Kidney epithelial cell (primary cell): ENCODE results near the gene ATP10B. TPM values are rescaled to one million over a fixed set of nuclear protein-coding genes. Genes with fewer than 3 reads are reported as not detected.
"Not testable (repeated sequence)": the region's sequence is repeated elsewhere in the genome, so short reads cannot be mapped to it uniquely, and the experiment has no call there.

ENCODE experiments used
- DNase-seq: peaks from one replicate; pipeline ENCODE4 v3.0.0-alpha.2; 2010; ENCODE audit warnings: low read depth
- H3K27me3 ChIP-seq: 2 replicates; pipeline ENCODE4 v1.6.0; 2011; ENCODE audit warnings: low read length; ENCODE audit not compliant: control insufficient read depth, insufficient read depth
- H3K36me3 ChIP-seq: 2 replicates; pipeline ENCODE4 v1.5.1; 2011; ENCODE audit warnings: low read length; ENCODE audit not compliant: control insufficient read depth, insufficient read depth
- H3K4me3 ChIP-seq: 2 replicates; pipeline ENCODE4 v1.5.1; 2011; ENCODE audit warnings: low read depth, mild to moderate bottlenecking, control low read depth, low read length
- total RNA-seq: library from RNA; depleted of rRNA; stranded (reverse); fragments of >200 nt; gene quantifications from 2 replicates; pipeline ENCODE4 v1.2.3, GENCODE V29; 2015
- TF ChIP-seq, protein P1 (sequence below): IDR thresholded peaks from 2 replicates; pipeline ENCODE4 v1.5.1; 2011; ENCODE audit warnings: mild to moderate bottlenecking, moderate library complexity, low read length, control low read depth, inconsistent platforms; ENCODE audit not compliant: insufficient read depth, poor library complexity, severe bottlenecking

The ATP10B gene
- total RNA-seq, 1 donor from 2014 or later, result not detected

DNA sequence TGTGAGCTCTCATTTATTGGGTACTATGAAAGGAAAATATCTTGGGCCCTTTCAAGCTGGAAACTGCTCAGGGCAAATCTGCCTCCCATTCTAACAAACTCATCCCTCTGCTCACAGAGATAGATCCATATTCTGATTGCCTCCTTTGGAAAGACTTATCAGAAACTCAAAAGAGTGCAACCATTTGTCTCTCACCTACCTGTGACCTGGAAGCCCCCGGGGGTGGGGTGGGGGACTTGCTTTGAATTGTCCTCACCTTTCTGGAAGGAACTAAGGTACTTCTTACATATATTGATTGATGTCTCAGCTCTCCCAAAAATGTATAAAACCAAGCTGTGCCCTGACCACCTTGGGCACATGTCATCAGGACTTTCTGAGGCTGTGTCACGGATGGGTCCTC is 125.3 kb downstream of the ATP10B start:
- no peaks in the 10 kb centered on the region for H3K27me3 ChIP-seq
- TF ChIP-seq, protein P1, sequence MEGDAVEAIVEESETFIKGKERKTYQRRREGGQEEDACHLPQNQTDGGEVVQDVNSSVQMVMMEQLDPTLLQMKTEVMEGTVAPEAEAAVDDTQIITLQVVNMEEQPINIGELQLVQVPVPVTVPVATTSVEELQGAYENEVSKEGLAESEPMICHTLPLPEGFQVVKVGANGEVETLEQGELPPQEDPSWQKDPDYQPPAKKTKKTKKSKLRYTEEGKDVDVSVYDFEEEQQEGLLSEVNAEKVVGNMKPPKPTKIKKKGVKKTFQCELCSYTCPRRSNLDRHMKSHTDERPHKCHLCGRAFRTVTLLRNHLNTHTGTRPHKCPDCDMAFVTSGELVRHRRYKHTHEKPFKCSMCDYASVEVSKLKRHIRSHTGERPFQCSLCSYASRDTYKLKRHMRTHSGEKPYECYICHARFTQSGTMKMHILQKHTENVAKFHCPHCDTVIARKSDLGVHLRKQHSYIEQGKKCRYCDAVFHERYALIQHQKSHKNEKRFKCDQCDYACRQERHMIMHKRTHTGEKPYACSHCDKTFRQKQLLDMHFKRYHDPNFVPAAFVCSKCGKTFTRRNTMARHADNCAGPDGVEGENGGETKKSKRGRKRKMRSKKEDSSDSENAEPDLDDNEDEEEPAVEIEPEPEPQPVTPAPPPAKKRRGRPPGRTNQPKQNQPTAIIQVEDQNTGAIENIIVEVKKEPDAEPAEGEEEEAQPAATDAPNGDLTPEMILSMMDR, result no peak
- DNase-seq, result no peak
- no peaks in the 10 kb centered on the region for H3K36me3 ChIP-seq
- no peak overlapping the region for H3K4me3 ChIP-seq

DNA sequence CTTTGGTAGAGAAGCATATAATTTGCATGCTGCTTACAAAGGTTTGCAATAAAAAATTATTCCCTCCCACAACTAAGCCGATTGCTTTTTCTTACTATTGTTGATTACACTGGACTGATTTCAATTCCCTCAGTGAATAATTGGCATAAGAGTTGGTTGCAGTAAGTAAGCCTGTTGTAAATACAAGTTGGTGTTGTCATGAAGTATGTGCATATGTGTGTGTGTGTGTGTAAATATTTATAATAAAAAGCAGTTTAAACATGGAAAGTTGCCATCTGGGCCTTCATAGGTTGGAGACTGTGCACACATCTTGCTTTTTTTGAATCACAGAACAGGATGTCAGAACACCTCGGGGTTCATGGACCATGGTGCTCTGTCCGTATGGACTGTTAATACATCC is 131.2 kb downstream of the ATP10B start:
- Histone ChIP-seq H3K27me3 (no peaks in the 10 kb centered on the region), H3K36me3 (no peaks in the 10 kb centered on the region), H3K4me3 (no peak overlapping the region)
- no peak for DNase-seq
- TF ChIP-seq, protein P1, result no peak

DNA sequence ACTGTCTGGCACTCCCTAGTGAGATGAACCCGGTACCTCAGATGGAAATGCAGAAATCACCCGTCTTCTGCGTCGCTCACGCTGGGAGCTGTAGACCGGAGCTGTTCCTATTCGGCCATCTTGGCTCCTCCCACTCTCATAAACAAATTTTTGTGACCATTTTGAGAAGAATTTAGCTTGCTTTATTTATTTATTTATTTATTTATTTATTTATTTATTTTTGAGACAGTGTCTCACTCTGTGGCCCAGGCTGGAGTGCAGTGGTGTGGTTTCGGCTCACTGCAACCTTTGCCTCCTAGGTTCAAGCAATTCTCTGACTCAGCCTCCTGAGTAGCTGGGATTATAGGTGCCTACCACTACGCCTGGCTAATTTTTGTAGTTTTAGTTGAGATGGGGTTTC is 136.5 kb downstream of the ATP10B start:
- not testable (repeated sequence) for H3K27me3 ChIP-seq, H3K4me3 ChIP-seq, H3K36me3 ChIP-seq, DNase-seq

DNA sequence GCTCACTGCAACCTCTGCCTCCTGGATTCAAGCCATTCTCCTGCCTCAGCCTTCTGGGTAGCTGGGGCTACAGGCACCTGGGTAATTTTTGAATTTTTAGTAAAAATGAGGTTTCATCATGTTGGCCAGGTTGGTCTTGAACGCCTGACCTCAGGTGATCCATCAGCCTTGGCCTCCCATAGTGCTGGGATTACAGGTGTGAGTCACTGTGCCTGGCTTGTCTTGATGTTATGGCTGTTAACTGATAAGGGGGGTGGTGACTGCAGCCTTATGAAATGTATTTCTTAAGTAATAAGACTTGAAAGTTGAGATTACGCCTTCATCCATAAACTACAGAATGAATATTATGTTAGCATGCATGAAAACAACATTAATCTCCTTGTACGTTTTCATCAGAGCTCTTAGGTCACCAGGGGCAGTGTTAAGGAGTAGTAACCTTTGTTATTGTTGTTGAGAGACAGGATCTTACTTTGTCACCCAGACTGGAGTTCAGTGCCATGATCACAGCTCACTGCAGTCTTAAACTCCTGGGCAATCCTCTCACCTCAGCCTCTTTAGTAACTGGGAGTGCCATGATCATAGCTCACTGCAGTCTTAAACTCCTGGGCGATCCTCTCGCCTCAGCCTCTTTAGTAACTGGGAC is 148.3 kb downstream of the ATP10B start:
- DNase-seq, result no peak
- TF ChIP-seq, protein P1, result no peak
- no peaks in the 10 kb centered on the region for H3K36me3 ChIP-seq
- no peak overlapping the region for H3K4me3 ChIP-seq
- H3K27me3 ChIP-seq, result no peaks in the 10 kb centered on the region

DNA sequence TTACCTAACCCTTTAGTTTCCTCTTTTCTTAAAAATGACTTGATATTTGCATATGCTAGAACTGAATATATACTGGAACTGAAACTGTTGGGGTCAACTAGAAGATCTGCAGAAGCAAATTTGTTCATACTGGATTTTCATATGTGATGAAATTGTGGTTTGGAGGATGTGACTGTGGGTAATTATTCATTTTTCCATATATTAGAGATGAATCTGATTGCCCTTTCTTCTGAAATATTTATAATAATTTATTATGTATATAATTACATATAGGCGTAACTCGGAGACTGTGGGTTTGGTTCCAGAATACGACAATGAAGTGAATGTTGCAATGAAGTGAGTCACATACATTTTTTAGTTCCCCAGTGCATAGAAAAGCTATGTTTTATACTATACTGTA is 149.1 kb downstream of the ATP10B start:
- Histone ChIP-seq H3K27me3 (no peaks in the 10 kb centered on the region), H3K4me3 (no peak overlapping the region), H3K36me3 (no peaks in the 10 kb centered on the region)
- TF ChIP-seq, protein P1, result no peak
- no peak for DNase-seq

DNA sequence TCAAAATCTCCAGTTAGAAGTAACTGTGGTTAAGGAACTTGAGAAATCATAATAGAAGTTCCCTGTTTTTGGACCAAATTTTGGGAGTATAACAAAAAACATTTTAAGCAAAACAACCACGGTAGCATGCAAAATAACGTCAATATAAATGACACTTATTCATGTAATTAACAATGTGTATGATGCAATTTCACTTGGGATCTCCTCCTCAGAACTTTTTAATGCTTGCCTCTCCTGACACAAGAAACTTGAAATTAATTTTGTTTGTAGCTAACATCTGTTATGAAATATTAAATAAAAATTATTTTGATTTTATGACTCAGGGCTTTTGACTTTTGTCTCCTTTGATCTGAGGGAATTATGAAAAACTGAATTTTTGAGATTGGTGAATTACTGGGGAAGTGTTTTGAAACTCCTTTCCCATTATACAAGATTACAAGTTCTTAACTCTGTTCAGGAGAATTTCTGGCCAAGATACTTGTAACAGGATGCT is 149.7 kb downstream of the ATP10B start:
- no peaks in the 10 kb centered on the region for H3K36me3 ChIP-seq
- H3K4me3 ChIP-seq, result no peak overlapping the region
- DNase-seq, result no peak
- TF ChIP-seq, protein P1, result no peak
- no peaks in the 10 kb centered on the region for H3K27me3 ChIP-seq
